ENCODE measurements around the gene PIK3C2G.

- TF ChIP-seq CTCF (IDR thresholded peaks at IDR 0.05) (no peak), EZH2phosphoT487 (IDR thresholded peaks at IDR 0.05) (no peak), EZH2 (IDR thresholded peaks at IDR 0.05) (no peak)
Measured at GRCh38 chr12:18302809-18303430, 41.6 kb downstream of the PIK3C2G start.
